ENCODE results near the gene NAT9.

Gene NAT9

GRCh38 chr17:74812109-74813009 lies 36.2 kb upstream of the NAT9 start:
- H3K27ac Mint-ChIP-seq = no peak overlapping the region
- peaks cover 7% of the 10 kb centered on the region for H3K36me3 Mint-ChIP-seq (ENCODE audit: insufficient read depth)
- peaks cover under 1 to 8% of the 10 kb centered on the region in 2 donors for H3K4me1 Mint-ChIP-seq (ENCODE audit: low read depth in 2 of 2)
- DNase-seq = no peak
- H3K9me3 Mint-ChIP-seq = no peaks in the 10 kb centered on the region
- no peak for ATAC-seq (replicated peaks)
- H3K27me3 Mint-ChIP-seq = no peaks in the 10 kb centered on the region
- no peak overlapping the region for H3K4me3 Mint-ChIP-seq

- Mint-ChIP-seq H3K9me3 (no peaks in the 10 kb centered on the region), H3K27me3 (no peaks in the 10 kb centered on the region), H3K36me3 (ENCODE audit: insufficient read depth) (peaks cover 7% of the 10 kb centered on the region), H3K4me3 (no peak overlapping the region), H3K4me1 (ENCODE audit: low read depth in 2 of 2) (peaks cover 3 to 7% of the 10 kb centered on the region in 2 donors), H3K27ac (no peak overlapping the region)
- ATAC-seq (replicated peaks) (no peak), DNase-seq (no peak)
Observed at GRCh38 chr17:74810699-74811485, 34.7 kb upstream of the NAT9 start.

- DNase-seq (no peak), ATAC-seq (replicated peaks) (no peak)
- Mint-ChIP-seq H3K27ac (no peak overlapping the region), H3K9me3 (no peaks in the 10 kb centered on the region), H3K27me3 (no peaks in the 10 kb centered on the region), H3K36me3 (ENCODE audit: insufficient read depth) (peaks cover 12% of the 10 kb centered on the region), H3K4me3 (no peak overlapping the region), H3K4me1 (ENCODE audit: low read depth in 2 of 2) (peaks cover 1 to 3% of the 10 kb centered on the region in 2 donors)
Observed at GRCh38 chr17:74808714-74809430, 32.7 kb upstream of the NAT9 start.

DNA sequence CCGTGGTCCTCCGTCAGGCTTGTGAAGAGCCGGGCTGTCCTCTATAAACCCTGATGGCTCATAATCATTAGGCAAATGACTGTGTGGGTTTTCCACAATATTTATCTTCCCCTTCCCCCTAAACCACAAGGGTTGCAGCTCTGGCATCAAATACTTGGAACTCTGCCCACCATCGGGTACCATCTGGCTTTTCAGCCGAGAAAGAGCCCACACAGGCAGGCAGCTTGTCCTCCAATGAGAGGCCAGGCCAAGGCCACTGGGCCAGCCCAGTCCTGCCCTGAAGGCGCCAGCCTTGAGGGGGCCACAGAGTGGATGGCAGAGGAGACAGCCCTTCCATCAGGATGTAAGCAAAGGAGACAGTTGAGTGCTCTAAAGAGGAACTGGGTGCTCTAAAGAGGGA lies 31.8 kb upstream of the NAT9 start:
- Mint-ChIP-seq H3K27me3 (no peaks in the 10 kb centered on the region), H3K27ac (no peak overlapping the region), H3K4me1 (ENCODE audit: low read depth in 2 of 2) (peaks cover 1 to 3% of the 10 kb centered on the region in 2 donors), H3K36me3 (ENCODE audit: insufficient read depth) (peaks cover 17% of the 10 kb centered on the region), H3K4me3 (no peak overlapping the region), H3K9me3 (no peaks in the 10 kb centered on the region)
- ATAC-seq (replicated peaks) = no peak
- no peak for DNase-seq

- no peak overlapping the region for H3K4me3 Mint-ChIP-seq
- H3K4me1 Mint-ChIP-seq (ENCODE audit: low read depth in 2 of 2) = peaks cover 1 to 3% of the 10 kb centered on the region in 2 donors
- no peaks in the 10 kb centered on the region for H3K27me3 Mint-ChIP-seq
- no peaks in the 10 kb centered on the region for H3K9me3 Mint-ChIP-seq
- DNase-seq (no peak), ATAC-seq (replicated peaks) (no peak)
- no peak overlapping the region for H3K27ac Mint-ChIP-seq
- H3K36me3 Mint-ChIP-seq (ENCODE audit: insufficient read depth) = peaks cover 16% of the 10 kb centered on the region
Observed at GRCh38 chr17:74807441-74807840, 31.3 kb upstream of the NAT9 start.

DNA sequence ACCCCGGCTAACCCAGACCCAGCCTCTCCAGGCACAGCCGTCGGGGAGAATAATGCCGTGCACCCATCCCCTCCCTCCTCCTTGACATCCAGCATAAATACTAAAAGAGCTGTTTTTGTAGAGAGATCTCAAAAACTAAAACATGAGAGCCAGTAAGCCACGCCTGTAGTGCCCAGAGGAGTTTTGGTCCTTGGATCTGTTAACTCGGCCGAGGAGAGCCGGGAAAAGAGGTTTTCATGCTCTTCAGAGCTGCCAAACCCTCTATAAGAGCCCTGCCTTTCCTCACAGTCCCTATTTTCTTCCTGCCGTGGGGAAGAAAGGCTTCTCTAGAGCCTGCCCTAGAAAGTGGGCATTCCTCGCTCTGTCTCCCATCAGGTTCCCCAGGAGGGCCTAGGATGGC lies 30.2 kb upstream of the NAT9 start:
- H3K36me3 Mint-ChIP-seq (ENCODE audit: insufficient read depth) = peaks cover 15% of the 10 kb centered on the region
- no peaks in the 10 kb centered on the region for H3K27me3 Mint-ChIP-seq

DNA sequence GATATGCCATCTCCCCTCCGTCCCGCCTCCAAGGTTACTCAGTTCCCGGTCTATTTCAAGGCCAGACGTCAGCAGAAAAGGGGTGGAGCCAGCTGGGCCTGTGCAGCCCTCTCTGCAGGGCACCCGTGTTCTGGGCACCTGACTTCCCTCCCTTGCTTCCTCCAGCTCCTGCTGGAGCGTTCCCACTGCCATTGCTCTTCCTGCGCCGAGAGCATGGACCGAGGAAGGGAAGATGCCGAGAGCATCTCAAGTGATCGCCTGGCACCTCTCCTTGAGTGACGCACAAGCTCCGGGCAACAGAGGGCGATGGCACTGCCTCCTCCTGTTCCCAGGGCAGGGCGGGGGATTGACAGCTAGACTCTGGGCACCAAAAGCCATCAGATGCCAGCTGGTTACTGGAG lies 29.4 kb upstream of the NAT9 start:
- Mint-ChIP-seq H3K27ac (no peak overlapping the region), H3K27me3 (no peaks in the 10 kb centered on the region), H3K9me3 (no peaks in the 10 kb centered on the region), H3K36me3 (ENCODE audit: insufficient read depth) (peaks cover 19% of the 10 kb centered on the region), H3K4me1 (ENCODE audit: low read depth in 2 of 2) (peaks cover 2 to 3% of the 10 kb centered on the region in 2 donors), H3K4me3 (no peak overlapping the region)
- DNase-seq (no peak), ATAC-seq (replicated peaks) (no peak)

More for the DNA sequence above, 30.2 kb upstream of the NAT9 start:
- no peaks in the 10 kb centered on the region for H3K9me3 Mint-ChIP-seq
- DNase-seq (no peak), ATAC-seq (replicated peaks) (no peak)
- H3K4me1 Mint-ChIP-seq (ENCODE audit: low read depth in 2 of 2) = peaks cover 2 to 3% of the 10 kb centered on the region in 2 donors
- no peak overlapping the region for H3K4me3 Mint-ChIP-seq
- H3K27ac Mint-ChIP-seq = no peak overlapping the region

DNA sequence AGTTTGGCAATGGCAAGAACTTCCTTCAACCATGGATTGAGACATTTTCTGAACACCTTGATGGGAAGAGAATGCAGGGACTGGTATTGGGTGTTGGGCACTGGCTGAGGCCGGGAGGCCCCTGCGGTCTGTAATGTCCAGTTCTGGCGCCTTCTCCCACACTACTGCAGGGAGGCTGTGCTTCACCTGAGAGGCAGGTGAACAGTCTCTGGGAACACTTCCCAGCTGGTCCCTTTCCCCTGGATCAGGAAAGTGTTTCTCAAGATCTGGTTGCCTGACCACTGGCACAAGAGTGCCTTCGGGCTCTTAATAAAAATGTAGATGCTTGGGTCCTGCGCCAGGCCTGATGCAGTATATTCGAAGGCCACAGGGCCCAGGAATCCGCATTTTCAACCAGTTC lies 28.5 kb upstream of the NAT9 start:
- H3K27me3 Mint-ChIP-seq = no peaks in the 10 kb centered on the region
- no peaks in the 10 kb centered on the region for H3K9me3 Mint-ChIP-seq
- H3K36me3 Mint-ChIP-seq (ENCODE audit: insufficient read depth) = peaks cover 19% of the 10 kb centered on the region
- ATAC-seq (replicated peaks) (no peak), DNase-seq (no peak)
- no peak overlapping the region for H3K4me3 Mint-ChIP-seq
- peaks cover 2 to 3% of the 10 kb centered on the region in 2 donors for H3K4me1 Mint-ChIP-seq (ENCODE audit: low read depth in 2 of 2)
- no peak overlapping the region for H3K27ac Mint-ChIP-seq

GRCh38 chr17:74803971-74804370 lies 27.8 kb upstream of the NAT9 start:
- peaks cover 19% of the 10 kb centered on the region for H3K36me3 Mint-ChIP-seq (ENCODE audit: insufficient read depth)
- H3K4me3 Mint-ChIP-seq = no peak overlapping the region
- no peaks in the 10 kb centered on the region for H3K9me3 Mint-ChIP-seq

GRCh38 chr17:74803388-74803930 lies 27.3 kb upstream of the NAT9 start:
- H3K9me3 Mint-ChIP-seq = no peaks in the 10 kb centered on the region
- no peak for DNase-seq
- H3K27me3 Mint-ChIP-seq = no peaks in the 10 kb centered on the region
- ATAC-seq (replicated peaks) = no peak
- no peak overlapping the region for H3K27ac Mint-ChIP-seq
- no peak overlapping the region for H3K4me3 Mint-ChIP-seq
- H3K36me3 Mint-ChIP-seq (ENCODE audit: insufficient read depth) = peaks cover 19% of the 10 kb centered on the region
- H3K4me1 Mint-ChIP-seq (ENCODE audit: low read depth in 2 of 2) = peaks cover 2 to 3% of the 10 kb centered on the region in 2 donors

More at GRCh38 chr17:74803971-74804370, 27.8 kb upstream of the NAT9 start:
- Mint-ChIP-seq H3K27me3 (no peaks in the 10 kb centered on the region), H3K27ac (no peak overlapping the region), H3K4me1 (ENCODE audit: low read depth in 2 of 2) (peaks cover 2 to 3% of the 10 kb centered on the region in 2 donors)
- DNase-seq = no peak
- no peak for ATAC-seq (replicated peaks)

DNA sequence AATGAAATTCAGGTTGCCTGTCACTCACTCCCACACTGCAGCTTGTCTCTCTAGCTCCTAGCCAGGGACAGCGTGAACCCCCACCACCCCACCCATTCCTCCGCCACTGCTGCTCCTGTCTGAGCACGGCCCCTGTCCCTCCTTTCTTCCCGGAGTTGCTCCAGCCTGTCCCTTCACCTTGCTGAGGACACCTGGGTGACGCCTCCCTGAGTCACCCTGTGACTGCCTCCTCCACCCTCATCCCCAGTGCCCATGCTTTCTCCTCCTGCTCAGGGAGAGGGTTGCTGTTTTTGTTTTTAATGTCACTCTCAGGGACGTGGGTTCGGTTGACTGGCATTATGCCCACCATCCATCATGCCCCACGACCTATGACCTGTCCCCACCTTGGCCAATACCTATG lies 25.8 kb upstream of the NAT9 start:
- H3K27ac Mint-ChIP-seq = no peak overlapping the region
- H3K27me3 Mint-ChIP-seq = no peaks in the 10 kb centered on the region
- no peaks in the 10 kb centered on the region for H3K9me3 Mint-ChIP-seq
- H3K4me3 Mint-ChIP-seq = no peak overlapping the region
- DNase-seq (no peak), ATAC-seq (replicated peaks) (no peak)
- H3K4me1 Mint-ChIP-seq (ENCODE audit: low read depth in 2 of 2) = peaks cover 0 to 1% of the 10 kb centered on the region in 2 donors
- peaks cover 20% of the 10 kb centered on the region for H3K36me3 Mint-ChIP-seq (ENCODE audit: insufficient read depth)

DNA sequence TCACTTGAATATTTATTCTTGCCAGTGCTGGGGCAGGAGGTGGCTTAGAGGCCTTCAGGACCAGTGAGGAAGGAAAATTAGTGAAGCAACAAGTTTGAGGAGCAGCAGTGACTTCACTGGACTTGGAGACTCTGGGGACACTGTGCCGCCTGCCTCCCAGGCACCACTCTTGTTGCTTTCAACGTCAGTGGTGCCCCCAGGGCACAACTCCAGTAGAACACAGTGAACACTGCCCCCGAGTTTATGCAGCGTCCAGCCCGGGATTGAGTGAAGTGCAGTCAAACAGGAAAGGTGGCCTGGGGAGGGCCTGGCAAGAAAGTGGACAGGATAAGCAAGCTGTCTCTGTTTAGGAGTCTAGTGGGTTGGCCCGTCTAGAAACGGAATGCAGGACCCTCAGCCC lies 24.4 kb upstream of the NAT9 start:
- no peak for DNase-seq
- Mint-ChIP-seq H3K27me3 (no peaks in the 10 kb centered on the region), H3K4me3 (no peak overlapping the region), H3K36me3 (ENCODE audit: insufficient read depth) (peaks cover 25% of the 10 kb centered on the region), H3K9me3 (no peaks in the 10 kb centered on the region), H3K4me1 (ENCODE audit: low read depth in 2 of 2) (peaks cover 0 to 1% of the 10 kb centered on the region in 2 donors), H3K27ac (no peak overlapping the region)
- ATAC-seq (replicated peaks) = no peak

- ATAC-seq (replicated peaks) = no peak
- Mint-ChIP-seq H3K9me3 (no peaks in the 10 kb centered on the region), H3K36me3 (ENCODE audit: insufficient read depth) (peaks cover 34% of the 10 kb centered on the region), H3K4me3 (no peak overlapping the region), H3K27me3 (no peaks in the 10 kb centered on the region), H3K4me1 (ENCODE audit: low read depth in 2 of 2) (peaks cover 0 to 1% of the 10 kb centered on the region in 2 donors), H3K27ac (no peak overlapping the region)
- no peak for DNase-seq
Observed at GRCh38 chr17:74799097-74799496, 23.0 kb upstream of the NAT9 start.
